ENCODE data around the gene NDUFV3. TPM values are rescaled to one million over a fixed set of nuclear protein-coding genes. Genes with fewer than 3 reads are reported as not detected.
"Not testable (repeated sequence)": the region's sequence is repeated elsewhere in the genome, so short reads cannot be mapped to it uniquely, and the experiment has no call there.

NDUFV3 gene
- total RNA-seq, 2 experiments from 2014 or later: 23.1 to 29.4 TPM

DNA sequence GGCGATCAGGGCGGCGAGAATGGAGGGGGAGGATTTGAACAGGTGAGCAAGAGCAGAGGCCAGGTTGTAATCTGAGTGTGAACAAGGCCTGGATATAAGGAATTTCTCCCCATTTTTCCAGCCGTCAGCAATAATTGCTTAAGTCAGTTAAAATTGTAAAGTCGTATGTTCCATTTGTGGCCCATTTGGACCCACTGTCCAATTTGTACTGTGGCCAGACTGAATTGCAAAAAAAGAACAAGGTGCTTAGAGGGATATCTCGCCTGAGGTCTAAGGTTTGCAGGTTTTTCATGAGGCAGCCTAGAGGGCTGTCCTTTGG is 31.3 kb downstream of the NDUFV3 start:
- H2AFZ ChIP-seq (ENCODE audit: low read length): peak overlapping the region; percentile 54; the same call in 1 of the 2 replicates
- no peaks in the 10 kb centered on the region for H3K36me3 ChIP-seq (ENCODE audit: insufficient read depth, low read length)
- H3K4me2 ChIP-seq (ENCODE audit: low read length): peak overlapping the region; percentile 59
- H3K9me2 ChIP-seq (ENCODE audit: insufficient read depth, low read length): no peaks in the 10 kb centered on the region
- H4K20me1 ChIP-seq (ENCODE audit: insufficient read depth, low read length): no peaks in the 10 kb centered on the region
- TSS peak; percentile 71 for BruUV-seq (replicated peaks)
- peak overlapping the region; percentile 68 for H3K27ac ChIP-seq (ENCODE audit: low read depth, low read length, poor library complexity, severe bottlenecking)
- no peak for DNase-seq (ENCODE audit: low spot score)
- peaks cover 23% of the 10 kb centered on the region for H3K4me1 ChIP-seq (ENCODE audit: insufficient read depth, low read length, poor library complexity, severe bottlenecking)
- TF ChIP-seq EZH2phosphoT487 (IDR thresholded peaks at IDR 0.05; ENCODE audit: borderline replicate concordance, low read depth, low read length): no peak
- TF ChIP-seq, protein P1, sequence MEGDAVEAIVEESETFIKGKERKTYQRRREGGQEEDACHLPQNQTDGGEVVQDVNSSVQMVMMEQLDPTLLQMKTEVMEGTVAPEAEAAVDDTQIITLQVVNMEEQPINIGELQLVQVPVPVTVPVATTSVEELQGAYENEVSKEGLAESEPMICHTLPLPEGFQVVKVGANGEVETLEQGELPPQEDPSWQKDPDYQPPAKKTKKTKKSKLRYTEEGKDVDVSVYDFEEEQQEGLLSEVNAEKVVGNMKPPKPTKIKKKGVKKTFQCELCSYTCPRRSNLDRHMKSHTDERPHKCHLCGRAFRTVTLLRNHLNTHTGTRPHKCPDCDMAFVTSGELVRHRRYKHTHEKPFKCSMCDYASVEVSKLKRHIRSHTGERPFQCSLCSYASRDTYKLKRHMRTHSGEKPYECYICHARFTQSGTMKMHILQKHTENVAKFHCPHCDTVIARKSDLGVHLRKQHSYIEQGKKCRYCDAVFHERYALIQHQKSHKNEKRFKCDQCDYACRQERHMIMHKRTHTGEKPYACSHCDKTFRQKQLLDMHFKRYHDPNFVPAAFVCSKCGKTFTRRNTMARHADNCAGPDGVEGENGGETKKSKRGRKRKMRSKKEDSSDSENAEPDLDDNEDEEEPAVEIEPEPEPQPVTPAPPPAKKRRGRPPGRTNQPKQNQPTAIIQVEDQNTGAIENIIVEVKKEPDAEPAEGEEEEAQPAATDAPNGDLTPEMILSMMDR (conservative IDR thresholded peaks at IDR 0.05; ENCODE audit: low read length): no peak
- H3K4me3 ChIP-seq (ENCODE audit: low read depth, low read length, poor library complexity, severe bottlenecking): peak overlapping the region; percentile 31
- CTCF ChIA-PET (ENCODE audit: unreplicated experiment): no interaction called here
- H3K9me3 ChIP-seq (ENCODE audit: low read length): no peaks in the 10 kb centered on the region
- POLR2A ChIA-PET: no interaction called here
- intact Hi-C loops (cut with micrococcal nuclease; ENCODE audit: unreplicated experiment): loop anchor here (1.0 to 2.0 kb wide), 3 partner anchors 11 to 50 kb away; partner anchors contain the start of gene PKNOX1
- no peaks in the 10 kb centered on the region for H3K79me2 ChIP-seq (ENCODE audit: insufficient read depth, low read depth, low read length)

DNA sequence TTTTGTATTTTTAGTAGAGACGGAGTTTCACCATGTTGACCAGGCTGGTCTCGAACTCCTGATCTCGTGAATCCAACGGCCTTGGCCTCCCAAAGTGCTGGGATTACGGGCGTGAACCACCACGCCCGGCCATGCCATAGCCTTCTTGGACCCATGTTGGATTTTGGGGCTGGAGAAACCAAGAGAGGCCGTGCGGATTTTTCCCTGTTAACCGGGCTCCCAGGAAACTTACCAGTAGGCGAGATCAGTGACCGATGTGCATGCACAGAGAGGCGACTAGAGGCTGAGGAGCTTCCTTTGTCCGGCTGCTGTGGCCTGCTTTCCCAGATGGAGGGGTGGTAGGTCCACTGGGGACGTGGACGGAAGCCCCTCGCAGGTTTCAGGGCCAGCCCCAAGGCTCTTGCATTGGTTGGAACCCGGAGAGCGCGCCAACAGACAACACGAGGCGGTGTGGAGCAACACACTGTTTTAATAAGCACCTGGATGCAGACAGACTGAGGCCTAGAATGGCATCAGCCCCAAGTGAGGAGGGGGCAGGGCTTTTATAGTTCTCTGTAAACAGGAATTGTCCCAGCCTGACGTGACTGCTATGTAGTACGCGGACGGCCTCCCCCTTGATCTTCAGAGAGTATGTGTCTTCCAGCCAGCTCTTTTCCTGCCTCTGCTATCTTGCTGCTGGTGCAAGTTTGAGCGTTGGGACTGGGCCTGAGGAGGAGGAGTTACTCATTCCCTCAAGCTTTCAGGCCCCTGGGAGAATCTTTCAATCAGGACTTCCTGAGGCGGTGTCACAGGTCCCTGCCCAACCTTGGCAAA is 32.2 kb downstream of the NDUFV3 start, which contains the start of gene ERVH48-1:
Gene ERVH48-1 (minus strand): TSS at position 517 of the 813 bp plus-strand sequence. CDS start 6,624 bp downstream, outside the sequence.
- no peak for TF ChIP-seq EZH2phosphoT487 (IDR thresholded peaks at IDR 0.05; ENCODE audit: borderline replicate concordance, low read depth, low read length)
- TF ChIP-seq, protein P1 (conservative IDR thresholded peaks at IDR 0.05; ENCODE audit: low read length): no peak
- Histone ChIP-seq H3K4me3 (ENCODE audit: low read depth, low read length, poor library complexity, severe bottlenecking) (peak within 1 kb of the TSS; percentile 31), H3K36me3 (ENCODE audit: insufficient read depth, low read length) (no peaks in the 10 kb centered on the region), H2AFZ (ENCODE audit: low read length) (peak within 1 kb of the TSS; percentile 54; the same call in 1 of the 2 replicates), H4K20me1 (ENCODE audit: insufficient read depth, low read length) (no peaks in the 10 kb centered on the region), H3K27ac (ENCODE audit: low read depth, low read length, poor library complexity, severe bottlenecking) (peak within 1 kb of the TSS; percentile 68), H3K4me1 (ENCODE audit: insufficient read depth, low read length, poor library complexity, severe bottlenecking) (peaks cover 23% of the 10 kb centered on the region), H3K9me3 (ENCODE audit: low read length) (no peaks in the 10 kb centered on the region), H3K79me2 (ENCODE audit: insufficient read depth, low read depth, low read length) (no peaks in the 10 kb centered on the region), H3K9me2 (ENCODE audit: insufficient read depth, low read length) (no peaks in the 10 kb centered on the region), H3K4me2 (ENCODE audit: low read length) (peak within 1 kb of the TSS; percentile 59)
- DNase-seq (ENCODE audit: low spot score): peak; percentile 31
- intact Hi-C loops (cut with micrococcal nuclease; ENCODE audit: unreplicated experiment): loop anchor here (2.0 kb wide), 1 partner anchor 49 kb away; the partner anchor contains the start of gene PKNOX1
- BruUV-seq (replicated peaks): no TSS peak
- POLR2A ChIA-PET: no interaction called here
- CTCF ChIA-PET (ENCODE audit: unreplicated experiment): no interaction called here

DNA sequence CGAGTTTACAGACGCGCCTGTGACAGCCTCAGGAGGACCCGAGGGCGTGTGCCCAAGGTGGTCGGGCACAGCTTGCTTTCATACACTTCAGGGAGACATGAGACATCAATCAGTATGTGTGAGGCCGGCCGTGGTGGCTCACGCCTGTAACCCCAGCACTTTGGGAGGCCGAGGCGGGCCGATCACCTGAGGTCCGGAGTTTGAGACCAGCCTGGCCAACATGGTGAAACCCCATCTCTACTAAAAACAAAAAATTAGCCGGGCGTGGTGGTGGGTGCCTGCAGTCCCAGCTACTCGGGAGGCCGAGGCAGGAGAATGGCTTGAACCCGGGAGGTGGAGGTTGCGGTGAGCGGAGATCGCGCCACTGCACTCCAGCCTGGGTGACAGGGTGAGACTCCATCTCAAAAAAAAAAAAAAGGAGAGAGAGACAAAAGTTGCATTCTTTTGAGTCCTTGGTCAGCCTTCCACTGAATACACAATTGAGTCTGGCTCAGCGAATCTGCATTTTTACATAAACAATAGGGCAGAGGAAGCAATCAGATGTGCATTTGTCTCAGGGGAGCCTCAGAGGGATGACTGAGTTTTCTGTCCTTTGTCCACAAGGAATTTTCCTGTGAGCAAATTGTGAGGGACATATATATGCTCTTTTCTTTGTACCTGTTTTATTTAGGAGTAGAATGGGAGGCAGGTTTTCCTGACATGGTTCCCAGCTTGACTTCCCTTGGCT is 34.5 kb downstream of the NDUFV3 start:
- H4K20me1 ChIP-seq (ENCODE audit: insufficient read depth, low read length); CTCF ChIA-PET (ENCODE audit: unreplicated experiment); H3K9me2 ChIP-seq (ENCODE audit: insufficient read depth, low read length); H3K79me2 ChIP-seq (ENCODE audit: insufficient read depth, low read depth, low read length); H3K4me2 ChIP-seq (ENCODE audit: low read length); DNase-seq (ENCODE audit: low spot score); H3K4me3 ChIP-seq (ENCODE audit: low read depth, low read length, poor library complexity, severe bottlenecking); H3K27ac ChIP-seq (ENCODE audit: low read depth, low read length, poor library complexity, severe bottlenecking); H3K36me3 ChIP-seq (ENCODE audit: insufficient read depth, low read length); BruUV-seq (replicated peaks); POLR2A ChIA-PET; H2AFZ ChIP-seq (ENCODE audit: low read length); intact Hi-C loops (cut with micrococcal nuclease; ENCODE audit: unreplicated experiment); H3K9me3 ChIP-seq (ENCODE audit: low read length): not testable (repeated sequence)
- peaks cover 36% of the 10 kb centered on the region for H3K4me1 ChIP-seq (ENCODE audit: insufficient read depth, low read length, poor library complexity, severe bottlenecking)
